Epithelial cell of proximal tubule (primary cell): Measurements from ENCODE around the gene CDH23. TPM values are rescaled to one million over a fixed set of nuclear protein-coding genes. Genes with fewer than 3 reads are reported as not detected.
A peak's percentile ranks its signal among the peaks of the same experiment; 100 is the strongest.

Experiments
- DNase-seq: peaks from one replicate; pipeline ENCODE4 v3.0.0-alpha.2; 2011; ENCODE audit warnings: low read depth
- H3K4me3 ChIP-seq: 2 replicates; pipeline ENCODE4 v1.5.1; 2011; ENCODE audit warnings: low read depth, mild to moderate bottlenecking, low read length
- CTCF ChIP-seq: conservative IDR thresholded peaks from 2 replicates; pipeline ENCODE4 v1.5.1; 2012; ENCODE audit warnings: low read depth, mild to moderate bottlenecking, low read length
- total RNA-seq: library from RNA; depleted of rRNA; stranded (reverse); fragments of >200 nt; gene quantifications from 2 replicates; pipeline ENCODE4 v1.2.3, GENCODE V29; 2015

The CDH23 gene
- total RNA-seq, 1 donor from 2014 or later: under 0.01 TPM

GRCh38 chr10:71833451-71834342 is 437.0 kb downstream of the CDH23 start:
- DNase-seq: no peak
- TF ChIP-seq CTCF: peak; percentile 6
- H3K4me3 ChIP-seq: no peak overlapping the region

GRCh38 chr10:71834343-71834674 is 437.6 kb downstream of the CDH23 start:
- no peak overlapping the region for H3K4me3 ChIP-seq
- DNase-seq: no peak
- TF ChIP-seq CTCF: no peak

GRCh38 chr10:71835671-71836595 is 439.2 kb downstream of the CDH23 start:
- TF ChIP-seq CTCF: no peak
- peak overlapping the region; percentile 0 for H3K4me3 ChIP-seq
- peak; percentile 95 for DNase-seq

GRCh38 chr10:71836596-71836974 is 439.9 kb downstream of the CDH23 start:
- no peak for DNase-seq
- no peak overlapping the region for H3K4me3 ChIP-seq
- no peak for TF ChIP-seq CTCF

- DNase-seq: no peak
- peak; percentile 57 for TF ChIP-seq CTCF
- H3K4me3 ChIP-seq: peak overlapping the region; percentile 13
Measured at GRCh38 chr10:71837098-71837827, 440.5 kb downstream of the CDH23 start.

- DNase-seq: no peak
- no peak overlapping the region for H3K4me3 ChIP-seq
- no peak for TF ChIP-seq CTCF
Measured at GRCh38 chr10:71838264-71839211, 441.8 kb downstream of the CDH23 start.
